Measurements from ENCODE around the gene CHST9.
"Not testable (repeated sequence)": the region's sequence is repeated elsewhere in the genome, so short reads cannot be mapped to it uniquely, and the experiment has no call there.

Gene CHST9

GRCh38 chr18:27185025-27185763, at the start of gene CHST9:
Gene CHST9 (minus strand): TSS chr18:27185308. CDS start chr18:27142809, 42,499 bp downstream.
- no peak for DNase-seq

DNA sequence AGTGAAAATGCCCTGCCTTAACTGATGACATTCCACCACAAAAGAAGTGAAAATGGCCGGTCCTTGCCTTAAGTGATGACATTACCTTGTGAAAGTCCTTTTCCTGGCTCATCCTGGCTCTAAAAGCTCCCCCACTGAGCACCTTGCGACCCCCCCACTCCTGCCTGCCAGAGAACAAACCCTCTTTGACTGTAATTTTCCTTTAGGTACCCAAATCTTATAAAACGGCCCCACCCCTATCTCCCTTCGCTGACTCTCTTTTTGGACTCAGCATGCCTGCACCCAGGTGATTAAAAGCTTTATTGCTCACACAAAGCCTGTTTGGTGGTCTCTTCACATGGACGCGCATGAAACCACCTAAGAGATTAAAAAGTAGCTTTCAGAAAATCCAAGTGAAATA, 47.2 kb upstream of the CHST9 start:
- DNase-seq, result not testable (repeated sequence)

GRCh38 chr18:27231671-27232070, 46.6 kb upstream of the CHST9 start:
- not testable (repeated sequence) for DNase-seq

DNA sequence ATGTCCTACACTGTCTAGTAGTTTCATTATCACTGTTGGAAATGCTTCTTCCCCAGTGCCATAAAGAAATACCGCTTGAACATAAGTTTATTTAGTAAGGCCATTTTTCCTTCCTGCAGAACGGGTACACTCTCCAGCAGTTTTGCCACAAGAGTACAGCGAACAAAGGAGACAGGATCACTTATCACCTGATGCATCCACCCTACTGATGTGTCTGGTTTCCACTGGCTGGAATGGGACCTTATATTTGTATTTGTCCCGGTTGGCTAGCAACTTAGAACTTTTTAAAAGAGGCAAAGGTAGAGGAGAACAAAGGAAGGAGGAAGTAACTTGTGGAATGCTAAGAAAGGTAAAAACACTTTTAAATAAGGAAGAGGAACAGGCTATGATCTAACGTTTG, 46.1 kb upstream of the CHST9 start:
- not testable (repeated sequence) for DNase-seq

DNA sequence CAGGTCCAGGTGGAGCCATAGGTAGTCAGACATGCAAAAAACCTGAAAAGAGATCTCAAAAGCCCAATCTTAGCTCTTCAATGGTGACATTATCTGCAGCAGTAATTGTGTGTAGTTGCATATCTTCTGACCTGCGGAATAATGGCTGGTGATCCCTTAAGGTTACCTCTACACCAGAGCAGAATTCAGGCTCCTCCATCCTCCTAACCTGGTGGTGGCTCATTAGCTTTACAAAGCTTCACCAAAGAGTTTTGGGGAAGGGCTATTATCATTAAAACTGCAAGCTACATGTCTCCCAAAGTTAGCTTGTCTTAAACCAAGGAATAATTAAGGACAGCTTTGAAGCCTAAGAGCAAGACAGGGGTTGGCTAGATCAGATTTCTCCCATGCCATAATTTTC, 42.6 kb upstream of the CHST9 start:
- DNase-seq, result no peak

GRCh38 chr18:27226556-27227075, 41.5 kb upstream of the CHST9 start:
- no peak for DNase-seq

- DNase-seq, result no peak
These were observed 40.9 kb upstream of the CHST9 start for GRCh38 chr18:27225947-27226481.

GRCh38 chr18:27223526-27224291, 38.6 kb upstream of the CHST9 start:
- DNase-seq, result no peak

DNA sequence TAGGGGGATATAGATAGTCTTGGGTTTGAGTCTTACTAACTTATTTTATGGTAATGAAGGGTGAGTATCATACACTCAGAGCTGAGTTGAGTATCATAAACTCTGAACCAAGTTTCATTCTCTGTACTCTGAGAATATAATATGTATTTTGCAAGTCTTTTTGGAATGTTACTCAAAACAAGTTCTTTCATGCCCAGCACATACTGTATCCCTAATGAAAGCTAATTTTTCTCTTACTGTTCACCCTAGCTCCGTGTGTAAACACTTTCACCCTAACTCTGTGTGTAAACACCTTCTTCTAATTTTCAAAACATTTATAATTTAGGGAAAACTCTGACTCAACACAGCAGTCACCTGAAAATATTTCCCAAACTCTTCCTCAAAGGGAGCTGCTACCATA, 29.7 kb upstream of the CHST9 start:
- no peak for DNase-seq

DNA sequence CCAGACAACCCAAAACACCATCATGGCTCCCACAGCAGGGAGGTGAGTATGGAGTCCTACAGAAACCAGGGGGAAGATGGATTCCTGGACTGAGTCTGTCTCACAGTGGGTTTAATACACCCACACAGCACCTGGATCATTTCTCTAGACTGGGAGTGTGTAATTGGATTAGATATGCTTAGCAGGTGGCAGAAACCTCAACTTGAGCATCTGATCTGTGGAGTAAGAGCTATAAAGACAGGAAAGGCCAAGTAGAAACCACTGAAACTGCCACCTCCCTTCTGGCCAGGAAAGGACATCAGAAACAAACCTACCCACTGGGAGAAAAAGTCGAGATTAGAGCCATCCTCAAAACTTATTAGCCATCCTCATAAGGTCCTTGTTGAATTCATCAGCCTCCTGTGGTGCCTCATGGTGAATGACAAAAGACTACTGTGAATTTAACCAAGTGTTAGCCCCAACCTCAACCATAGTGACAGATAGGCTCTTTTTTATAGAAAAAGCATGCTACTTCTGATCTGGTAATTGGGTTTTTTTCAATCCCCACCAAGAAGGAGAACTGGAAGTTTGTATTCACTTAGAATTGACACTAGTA, 28.1 kb upstream of the CHST9 start:
- DNase-seq, result no peak

GRCh38 chr18:27211569-27211968, 26.5 kb upstream of the CHST9 start:
- DNase-seq, result no peak

DNA sequence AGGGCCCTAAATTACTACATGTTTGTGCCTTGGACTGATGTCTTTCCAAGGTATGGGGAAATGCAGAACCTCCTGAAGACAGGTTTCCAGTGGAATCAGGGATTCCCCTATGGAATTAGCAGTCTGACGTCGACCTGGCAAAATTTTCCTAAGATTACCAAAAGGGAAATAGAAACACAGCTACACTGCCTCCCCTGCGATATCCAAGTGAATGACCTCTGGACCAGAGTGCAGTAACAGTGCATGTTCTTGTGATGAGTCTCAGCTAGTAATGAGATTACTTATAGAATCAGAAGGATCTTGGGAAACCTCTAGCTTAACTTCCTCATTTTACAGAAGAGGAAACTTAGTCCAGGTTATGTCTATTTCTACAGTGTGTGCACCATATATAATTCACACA, 21.3 kb upstream of the CHST9 start:
- no peak for DNase-seq

DNA sequence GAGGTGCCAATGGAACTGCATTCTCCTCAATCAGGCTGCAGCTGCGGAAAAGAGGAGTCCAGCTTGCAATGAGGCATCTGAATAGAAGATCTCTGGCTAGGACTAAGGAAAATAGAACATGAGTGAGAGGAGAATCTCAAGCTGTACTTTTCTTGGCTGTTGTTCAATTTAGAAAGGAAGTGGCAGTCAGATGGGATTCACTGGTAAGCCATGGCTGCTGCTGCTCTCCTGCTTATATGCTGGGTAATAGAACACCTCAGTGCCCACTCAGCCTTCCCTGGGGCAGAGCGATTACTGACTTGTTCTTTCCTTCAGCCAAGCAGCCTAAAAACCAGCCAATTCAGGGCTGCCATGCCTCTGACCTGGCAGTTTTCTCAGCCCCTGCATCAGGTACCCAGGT, 17.6 kb upstream of the CHST9 start:
- no peak for DNase-seq

- no peak for DNase-seq
These were observed 12.9 kb upstream of the CHST9 start for GRCh38 chr18:27198036-27198435.

DNA sequence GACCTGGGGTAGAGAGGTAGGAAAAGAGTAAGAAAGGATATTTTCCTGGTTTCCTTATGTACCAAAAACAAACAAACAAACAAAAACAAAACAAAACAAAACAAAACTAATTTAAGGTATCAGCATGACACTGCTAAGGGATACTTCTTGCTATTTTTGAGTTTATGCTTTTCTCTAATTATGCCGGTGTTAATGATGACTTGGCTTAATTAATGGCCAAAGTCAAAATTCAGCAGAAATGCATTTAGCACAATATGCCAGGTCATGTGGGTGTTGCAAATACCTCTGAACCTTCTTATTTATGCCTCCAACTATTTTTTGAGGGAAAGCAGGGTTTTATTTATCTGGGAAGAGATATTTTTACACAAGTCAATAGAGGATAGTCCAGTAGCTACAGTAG, 3.2 kb upstream of the CHST9 start:
- no peak for DNase-seq

DNA sequence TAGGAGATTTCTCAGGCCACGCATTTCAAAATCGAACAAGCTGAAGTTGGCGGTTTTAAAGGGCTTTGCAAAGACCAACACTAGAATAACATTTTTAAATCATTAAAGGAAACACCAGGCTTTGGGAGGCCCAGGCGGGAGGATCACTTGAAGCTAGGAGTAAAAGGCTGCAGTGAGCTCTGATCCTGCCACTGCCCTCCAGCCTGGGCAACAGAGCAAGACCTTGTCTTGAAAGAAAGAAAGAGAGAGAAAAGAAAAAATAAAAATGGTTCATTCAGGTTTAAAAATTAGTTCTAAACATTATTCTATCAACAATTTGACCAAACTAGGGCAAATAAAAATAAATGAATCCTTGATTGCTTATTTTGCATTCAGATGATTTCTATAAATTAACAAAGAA, 789 bp upstream of the CHST9 start:
- DNase-seq, result no peak

DNA sequence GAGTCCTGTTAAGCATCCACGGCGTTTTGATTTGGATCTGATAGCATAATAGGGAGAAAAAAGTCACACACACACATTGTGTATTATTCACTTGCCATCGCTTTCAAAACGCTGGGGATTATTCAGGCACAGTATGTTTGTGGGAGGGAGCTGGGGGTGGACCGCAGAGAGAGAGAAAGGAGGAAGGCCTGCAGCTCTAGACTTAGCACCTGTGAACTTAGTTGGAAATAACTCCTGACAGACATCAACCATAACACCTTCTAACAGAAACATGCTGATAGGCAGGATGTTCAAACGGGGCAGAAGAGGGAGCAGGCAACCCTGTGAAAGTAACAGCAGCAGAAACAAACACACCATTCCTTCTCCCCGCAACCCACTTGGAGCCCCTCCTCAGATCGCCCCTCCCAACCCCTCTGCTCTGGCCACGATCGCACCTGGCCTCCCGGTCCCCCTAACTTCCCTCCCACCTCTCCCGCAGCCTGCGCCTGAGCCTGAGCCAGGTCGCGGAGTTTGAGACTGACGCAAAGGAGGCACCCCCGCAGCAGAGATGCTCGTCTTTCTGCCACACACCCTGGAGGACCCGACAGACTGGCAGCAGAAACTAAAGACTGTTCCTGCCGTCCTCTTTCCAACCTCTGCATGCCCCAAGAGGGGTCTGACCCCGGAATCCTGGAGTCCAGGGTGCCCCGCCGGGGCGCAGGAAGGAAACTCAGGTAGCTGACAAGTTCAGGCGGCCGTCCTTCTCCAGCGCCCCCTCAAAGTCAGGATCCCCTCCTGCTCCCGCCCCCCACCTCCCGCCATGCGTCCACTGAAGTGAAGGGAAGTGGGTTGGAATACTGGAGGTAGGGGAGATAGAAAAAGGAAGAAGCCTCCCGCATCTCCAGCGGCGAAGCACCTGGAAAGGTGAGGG, 738 bp downstream of the CHST9 start:
- DNase-seq, result no peak

DNA sequence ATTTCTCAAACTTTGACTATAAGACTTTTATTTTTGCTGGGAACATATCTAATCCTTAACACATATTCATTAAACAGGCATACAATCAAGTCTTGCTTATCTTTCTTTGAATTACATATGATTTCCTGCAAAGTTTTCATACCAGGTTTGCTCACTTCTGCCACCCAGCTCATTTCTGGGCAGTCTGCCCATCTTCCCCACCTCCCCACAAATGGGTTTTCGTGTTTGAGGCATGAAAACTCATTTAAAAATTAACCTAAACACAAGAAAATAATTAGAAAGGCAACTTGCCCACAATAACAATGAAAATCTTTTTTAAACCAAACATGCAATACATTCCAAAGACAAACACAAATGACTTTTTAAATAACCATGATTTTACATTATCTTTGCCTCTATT, 3.4 kb downstream of the CHST9 start:
- no peak for DNase-seq

- no peak for DNase-seq
These were observed 6.7 kb downstream of the CHST9 start for GRCh38 chr18:27178424-27178823.

- DNase-seq, result no peak
These were observed 9.2 kb downstream of the CHST9 start for GRCh38 chr18:27175914-27176313.

- no peak for DNase-seq
These were observed 9.9 kb downstream of the CHST9 start for GRCh38 chr18:27175245-27175644.

DNA sequence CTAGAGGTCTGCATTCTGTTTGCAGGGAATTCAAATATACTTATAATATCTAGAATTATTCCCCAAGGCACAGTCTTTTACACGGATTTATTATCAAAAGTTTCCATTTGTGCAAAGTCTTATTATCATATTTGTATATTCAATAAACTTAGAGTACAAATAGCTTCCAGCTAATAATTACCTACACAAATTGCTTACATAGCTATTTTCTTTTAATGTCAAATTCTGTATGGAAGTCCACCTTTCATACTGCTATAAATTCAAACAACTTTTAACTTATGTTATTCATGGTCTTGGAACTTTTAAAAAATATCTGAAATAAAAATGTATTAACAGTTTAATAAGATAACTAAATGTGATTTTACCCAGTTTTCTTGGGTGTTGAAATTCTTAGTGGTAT, 13.1 kb downstream of the CHST9 start:
- no peak for DNase-seq

All from activated naive CD4-positive, alpha-beta T cell (primary cell).